HCT116 (cell line): ENCODE measurements around the gene GNG4.

Experiments
- CBX3 ChIP-seq: IDR thresholded peaks from 2 replicates; pipeline ENCODE4 v1.6.1; 2012; ENCODE audit warnings: low read depth
- EZH2 ChIP-seq: fragments of 200-600 bp; sonication (generic); IDR thresholded peaks from 2 replicates; pipeline ENCODE4 v1.6.1; 2017; ENCODE audit warnings: antibody characterized with exemption, mixed run types
- POLR2A ChIP-seq: IDR thresholded peaks from 2 replicates; pipeline ENCODE4 v1.7.0; 2011; ENCODE audit warnings: borderline replicate concordance; ENCODE audit not compliant: insufficient read depth, insufficient read length; ENCODE audit errors: extremely low read depth
- POLR2AphosphoS5 ChIP-seq: IDR thresholded peaks from 2 replicates; pipeline ENCODE4 v1.6.1; 2011; ENCODE audit warnings: mild to moderate bottlenecking, low read depth, low read length, moderate library complexity
- RAD21 ChIP-seq: IDR thresholded peaks from 2 replicates; pipeline ENCODE4 v1.6.1; 2012; ENCODE audit warnings: low read depth, mild to moderate bottlenecking
- ZNF274 ChIP-seq: fragments of 200-500 bp; sonication (Bioruptor generic); IDR thresholded peaks from 2 replicates; pipeline ENCODE4 v1.6.1; 2014; ENCODE audit warnings: mild to moderate bottlenecking, low read depth, low read length, inconsistent platforms
- TF ChIP-seq, protein P1 (sequence below), 3 experiments: fragments of 200-600 bp in 1 of 3; sonication (generic) in 1 of 3; IDR thresholded peaks in 2 of 3; conservative IDR thresholded peaks in 1 of 3; 2 replicates each; pipeline ENCODE4 v1.5.1; 2012 to 2017; ENCODE audit warnings: low read depth in 2 of 3, low read length in 2 of 3, antibody characterized with exemption in 1 of 3, borderline replicate concordance in 1 of 3, control low read depth in 1 of 3, mild to moderate bottlenecking in 1 of 3, mixed read lengths in 1 of 3, mixed run types in 1 of 3, moderate library complexity in 1 of 3; ENCODE audit not compliant: insufficient read depth in 1 of 3

DNA sequence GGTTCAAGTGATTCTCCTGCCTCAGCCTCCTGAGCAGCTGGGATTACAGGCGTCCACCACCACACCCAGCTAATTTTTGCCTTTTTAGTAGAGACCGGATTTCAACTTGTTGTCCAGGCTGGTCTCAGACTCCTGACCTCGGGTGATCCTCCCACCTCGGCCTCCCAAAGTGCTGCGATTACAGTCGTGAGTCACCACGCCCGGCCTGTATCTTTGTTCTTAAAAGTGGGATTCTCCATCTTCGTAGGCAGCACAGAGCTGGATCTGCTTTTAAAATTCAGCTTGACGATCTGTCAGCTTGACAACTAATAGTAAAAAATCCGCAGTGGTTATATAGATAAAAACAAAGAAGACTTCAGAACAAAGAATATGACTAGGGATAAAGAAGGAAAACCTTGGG is 2.8 kb upstream of the GNG4 start:
- TF ChIP-seq, protein P1, sequence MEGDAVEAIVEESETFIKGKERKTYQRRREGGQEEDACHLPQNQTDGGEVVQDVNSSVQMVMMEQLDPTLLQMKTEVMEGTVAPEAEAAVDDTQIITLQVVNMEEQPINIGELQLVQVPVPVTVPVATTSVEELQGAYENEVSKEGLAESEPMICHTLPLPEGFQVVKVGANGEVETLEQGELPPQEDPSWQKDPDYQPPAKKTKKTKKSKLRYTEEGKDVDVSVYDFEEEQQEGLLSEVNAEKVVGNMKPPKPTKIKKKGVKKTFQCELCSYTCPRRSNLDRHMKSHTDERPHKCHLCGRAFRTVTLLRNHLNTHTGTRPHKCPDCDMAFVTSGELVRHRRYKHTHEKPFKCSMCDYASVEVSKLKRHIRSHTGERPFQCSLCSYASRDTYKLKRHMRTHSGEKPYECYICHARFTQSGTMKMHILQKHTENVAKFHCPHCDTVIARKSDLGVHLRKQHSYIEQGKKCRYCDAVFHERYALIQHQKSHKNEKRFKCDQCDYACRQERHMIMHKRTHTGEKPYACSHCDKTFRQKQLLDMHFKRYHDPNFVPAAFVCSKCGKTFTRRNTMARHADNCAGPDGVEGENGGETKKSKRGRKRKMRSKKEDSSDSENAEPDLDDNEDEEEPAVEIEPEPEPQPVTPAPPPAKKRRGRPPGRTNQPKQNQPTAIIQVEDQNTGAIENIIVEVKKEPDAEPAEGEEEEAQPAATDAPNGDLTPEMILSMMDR (IDR thresholded peaks at IDR 0.05 in 2 of 3, conservative IDR thresholded peaks at IDR 0.05 in 1 of 3; ENCODE audit: borderline replicate concordance in 1 of 3, insufficient read depth in 1 of 3, low read depth in 2 of 3, low read length in 2 of 3): no peak
- TF ChIP-seq RAD21 (no peak), POLR2A (no peak), EZH2 (no peak), POLR2AphosphoS5 (no peak), ZNF274 (no peak), CBX3 (no peak)
